Effector memory CD4-positive, alpha-beta T cell (primary cell): Measurements from ENCODE around the gene NCCRP1.
"Not testable (repeated sequence)": the region's sequence is repeated elsewhere in the genome, so short reads cannot be mapped to it uniquely, and the experiment has no call there.

Source experiments
- DNase-seq, 3 donors: peaks; one replicate each; pipeline ENCODE4 v3.0.0-alpha.2; 2020
- H3K27ac ChIP-seq: 2 replicates; pipeline ENCODE4 v1.7.0; 2013; ENCODE audit warnings: mild to moderate bottlenecking, low read length, moderate library complexity; ENCODE audit not compliant: insufficient read depth, poor library complexity, severe bottlenecking
- H3K27me3 ChIP-seq: replicated peaks from 2 replicates; pipeline ENCODE4 v1.7.0; 2013; ENCODE audit warnings: mild to moderate bottlenecking, low read length; ENCODE audit not compliant: insufficient read depth, control insufficient read depth, poor library complexity, severe bottlenecking
- H3K36me3 ChIP-seq: 2 replicates; pipeline ENCODE4 v1.7.0; 2013; ENCODE audit warnings: mild to moderate bottlenecking, low read length, moderate library complexity; ENCODE audit not compliant: control insufficient read depth, insufficient read depth
- H3K4me1 ChIP-seq: 2 replicates; pipeline ENCODE4 v1.7.0; 2013; ENCODE audit warnings: low read length, mild to moderate bottlenecking; ENCODE audit not compliant: control insufficient read depth, insufficient read depth, poor library complexity, severe bottlenecking
- H3K4me3 ChIP-seq: 2 replicates; pipeline ENCODE4 v1.7.0; 2013; ENCODE audit warnings: low read length, low read depth, mild to moderate bottlenecking; ENCODE audit not compliant: insufficient read depth, poor library complexity, severe bottlenecking
- H3K9me3 ChIP-seq: 2 replicates; pipeline ENCODE4 v1.7.0; 2013; ENCODE audit warnings: mild to moderate bottlenecking, low read length, moderate library complexity; ENCODE audit not compliant: control insufficient read depth

Gene NCCRP1

DNA sequence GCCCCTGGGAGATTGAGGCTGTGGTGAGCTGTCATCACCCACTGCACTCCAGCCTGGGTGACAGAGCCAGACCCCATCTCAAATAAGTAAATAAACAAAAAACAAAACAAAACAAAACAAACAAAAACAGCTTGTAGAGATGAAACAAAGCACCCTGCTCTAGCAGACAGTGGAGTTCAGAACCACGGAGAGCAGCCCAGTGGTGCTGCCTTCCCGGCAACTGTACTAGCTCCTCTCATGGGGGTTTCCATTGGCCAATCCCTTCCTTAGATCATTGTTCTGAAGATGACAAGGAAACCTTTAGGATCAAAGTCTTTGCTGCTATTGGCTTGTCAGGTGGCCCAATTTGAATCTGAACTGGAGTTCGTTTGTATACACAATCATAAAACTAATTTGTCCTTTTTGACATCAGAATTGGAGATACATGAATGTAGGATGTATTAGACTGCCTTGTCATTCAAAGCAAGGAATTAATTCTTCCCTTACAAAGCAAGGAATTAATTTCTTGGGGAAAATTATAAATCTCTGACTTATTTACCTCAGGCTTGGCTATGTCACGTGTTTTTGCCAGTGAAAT, 27.0 kb downstream of the NCCRP1 start:
- Histone ChIP-seq H3K4me1 (no peaks in the 10 kb centered on the region), H3K27me3 (peaks cover 8% of the 10 kb centered on the region), H3K9me3 (no peaks in the 10 kb centered on the region), H3K4me3 (no peak overlapping the region), H3K27ac (no peak overlapping the region), H3K36me3 (no peaks in the 10 kb centered on the region)
- DNase-seq: no peak

DNA sequence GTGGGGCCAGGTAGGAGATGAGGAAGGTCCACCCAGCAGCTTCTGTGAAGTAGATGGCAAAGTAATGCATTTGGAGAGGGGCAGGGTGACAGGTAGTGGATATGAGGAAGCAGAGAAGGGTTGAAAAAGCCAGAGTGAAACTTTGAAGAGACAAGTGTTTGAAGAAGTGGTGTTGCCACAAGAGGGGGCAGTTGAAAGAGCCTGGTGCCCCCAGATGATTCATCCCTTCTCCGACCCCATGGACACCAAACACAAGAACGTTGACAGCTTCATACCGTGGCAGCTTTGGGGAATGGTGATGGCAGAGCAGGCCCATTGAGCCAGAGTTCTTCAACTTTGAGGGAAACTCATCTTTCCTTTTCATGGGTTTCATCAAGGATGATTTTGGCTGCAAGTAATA, 28.1 kb downstream of the NCCRP1 start:
- Histone ChIP-seq H3K9me3 (no peaks in the 10 kb centered on the region), H3K36me3 (no peaks in the 10 kb centered on the region), H3K27ac (no peak overlapping the region), H3K27me3 (peaks cover 8% of the 10 kb centered on the region), H3K4me3 (no peak overlapping the region), H3K4me1 (no peaks in the 10 kb centered on the region)
- no peak for DNase-seq

DNA sequence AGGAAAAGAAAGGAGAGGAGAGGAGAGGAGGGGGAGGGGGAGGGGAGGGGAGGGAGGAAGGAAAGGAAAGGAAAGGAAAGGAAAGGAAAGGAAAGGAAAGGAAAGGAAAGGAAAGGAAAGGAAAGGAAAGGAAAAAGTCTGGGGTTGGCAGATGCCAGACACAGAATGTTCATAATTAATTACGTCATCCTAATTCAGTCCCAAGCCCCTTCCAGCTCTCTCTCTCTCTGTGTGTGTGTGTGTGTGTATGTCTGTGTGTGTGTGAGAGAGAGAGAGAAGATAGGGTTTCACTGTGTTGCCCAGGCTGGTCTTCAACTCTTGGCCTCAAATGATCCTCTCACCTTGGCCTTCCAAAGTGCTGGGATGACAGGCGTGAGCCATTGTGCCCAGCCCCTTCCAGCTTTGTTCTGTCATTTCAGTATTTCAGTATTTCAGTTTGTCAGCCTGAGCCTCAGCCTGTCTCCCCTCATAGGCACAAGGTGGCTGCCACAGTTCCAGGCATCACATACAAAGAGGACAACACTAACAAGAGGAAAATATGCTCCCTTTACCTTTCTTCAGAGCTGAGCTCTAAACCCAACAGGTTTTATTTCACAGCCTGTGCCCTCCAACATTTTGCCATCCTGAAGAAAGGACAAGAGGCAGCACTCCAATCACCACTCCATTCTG, 33.5 kb downstream of the NCCRP1 start:
- Histone ChIP-seq H3K4me3 (no peak overlapping the region), H3K36me3 (no peaks in the 10 kb centered on the region), H3K4me1 (no peaks in the 10 kb centered on the region), H3K27me3 (no peaks in the 10 kb centered on the region), H3K27ac (no peak overlapping the region), H3K9me3 (no peaks in the 10 kb centered on the region)
- no peak for DNase-seq

DNA sequence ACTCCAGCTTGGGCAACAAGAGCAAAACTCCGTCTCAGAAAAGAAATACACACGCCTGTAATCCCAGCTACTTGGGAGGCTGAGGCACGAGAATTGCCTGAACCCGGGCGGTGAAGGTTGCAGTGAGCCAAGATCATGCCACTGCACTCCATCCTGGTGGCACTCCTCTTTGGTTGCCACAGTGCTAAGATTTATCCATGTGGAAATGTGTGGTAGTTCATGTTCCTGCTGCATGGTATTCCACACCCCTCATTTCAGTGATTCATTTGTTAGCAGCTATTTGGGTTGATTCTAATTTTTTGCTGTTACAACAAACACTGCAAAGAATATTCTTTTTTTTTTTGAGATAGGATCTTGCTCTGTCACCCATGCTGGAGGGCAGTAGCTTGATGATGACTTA, 35.9 kb downstream of the NCCRP1 start:
- H3K4me1 ChIP-seq: no peaks in the 10 kb centered on the region
- no peaks in the 10 kb centered on the region for H3K27me3 ChIP-seq
- H3K36me3 ChIP-seq: no peaks in the 10 kb centered on the region
- H3K4me3 ChIP-seq: no peak overlapping the region
- no peaks in the 10 kb centered on the region for H3K9me3 ChIP-seq
- no peak overlapping the region for H3K27ac ChIP-seq
- no peak for DNase-seq

DNA sequence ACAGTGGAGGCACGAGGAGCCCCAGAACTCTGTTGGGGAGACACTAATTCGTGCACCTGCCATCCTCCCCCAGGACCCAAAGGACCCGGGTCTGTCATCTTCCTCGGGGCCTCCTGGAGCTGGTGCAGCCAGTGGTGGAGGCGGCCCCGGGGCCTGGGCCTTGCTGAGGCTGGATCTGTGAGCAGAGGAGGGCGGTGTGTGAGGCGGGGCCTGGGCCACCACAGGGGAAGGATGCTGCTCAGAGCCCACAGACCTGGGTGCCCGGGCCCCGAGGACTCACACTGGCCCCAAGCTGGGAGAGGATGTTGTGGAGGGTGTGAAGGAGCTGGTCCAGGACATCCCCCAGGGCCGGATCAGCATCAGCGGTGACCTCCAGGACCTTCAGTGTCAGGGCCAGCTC, 39.8 kb downstream of the NCCRP1 start:
- no peak overlapping the region for H3K27ac ChIP-seq
- no peaks in the 10 kb centered on the region for H3K9me3 ChIP-seq
- DNase-seq: no peak
- no peaks in the 10 kb centered on the region for H3K27me3 ChIP-seq
- H3K36me3 ChIP-seq: no peaks in the 10 kb centered on the region
- peaks cover 5% of the 10 kb centered on the region for H3K4me1 ChIP-seq
- H3K4me3 ChIP-seq: no peak overlapping the region

DNA sequence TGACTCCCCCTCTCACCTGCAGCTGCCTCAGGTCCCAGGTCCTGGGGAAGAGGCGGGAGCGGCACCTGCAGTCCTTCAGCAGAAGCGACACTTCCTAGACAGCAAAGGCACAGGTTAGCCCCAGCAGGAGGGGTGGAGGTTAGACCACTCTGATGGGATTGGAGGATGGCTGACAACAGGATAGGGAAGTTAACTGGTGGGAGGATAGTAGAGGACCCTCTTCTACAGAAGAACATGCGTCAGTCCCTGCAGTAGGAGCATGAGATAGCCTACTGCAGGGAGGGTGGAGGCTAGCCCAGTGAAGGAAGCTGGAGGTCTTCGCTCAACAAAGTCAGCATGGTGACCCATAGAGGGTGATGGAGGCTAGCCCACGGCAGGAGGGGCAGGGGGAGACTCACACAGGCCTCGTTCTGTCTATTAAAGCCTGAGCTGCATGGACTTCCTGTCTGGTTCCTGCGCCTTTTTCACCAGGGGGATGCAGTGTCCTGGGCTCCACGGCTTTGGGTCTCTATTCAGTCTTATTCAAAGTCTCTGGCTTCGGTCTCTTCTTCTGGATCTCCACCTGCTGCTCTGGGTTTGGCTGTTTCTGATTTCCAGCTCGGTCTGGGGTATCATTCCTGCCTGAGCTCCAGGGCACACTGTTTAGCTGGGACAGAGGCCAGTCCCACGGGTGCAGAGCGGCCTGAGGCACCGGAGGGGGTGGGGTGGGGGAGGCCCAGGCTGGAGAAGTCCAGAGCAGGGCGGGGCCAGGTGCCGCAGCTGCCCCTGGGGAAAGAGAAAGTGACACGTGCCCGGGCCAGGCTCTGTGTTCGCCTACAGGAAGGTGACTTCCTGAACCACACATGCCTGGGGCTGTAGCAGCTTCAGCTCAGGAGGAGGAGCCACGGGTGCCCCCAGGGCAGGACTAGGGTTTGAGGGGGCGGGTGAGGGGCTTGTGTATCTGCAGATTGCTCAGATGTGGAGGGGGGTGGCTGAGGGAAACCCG, 40.7 kb downstream of the NCCRP1 start:
- Histone ChIP-seq H3K36me3 (no peaks in the 10 kb centered on the region), H3K4me1 (peaks cover 5% of the 10 kb centered on the region), H3K27me3 (no peaks in the 10 kb centered on the region), H3K27ac (peak overlapping the region; percentile 31), H3K9me3 (no peaks in the 10 kb centered on the region), H3K4me3 (peak overlapping the region; percentile 42)
- DNase-seq: no peak

DNA sequence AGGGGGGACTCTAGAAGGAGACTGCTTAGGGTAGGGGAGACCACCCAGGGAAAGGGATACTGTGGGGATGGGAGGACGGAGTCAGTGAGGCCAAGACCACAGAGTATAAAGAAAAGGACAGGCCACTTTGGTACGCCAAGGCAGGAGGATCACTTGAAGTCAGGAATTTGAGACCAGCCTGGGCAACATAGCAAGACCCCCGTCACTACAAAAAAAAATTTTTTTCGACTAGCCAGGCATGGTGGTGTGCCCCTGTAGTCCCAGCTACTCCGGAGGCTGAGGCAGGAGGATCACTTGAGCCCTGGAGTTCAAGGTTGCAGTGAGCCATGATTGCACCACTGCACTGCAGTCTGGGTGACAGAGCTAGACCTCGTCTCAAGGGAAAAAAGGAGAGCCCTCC, 41.4 kb downstream of the NCCRP1 start:
- no peaks in the 10 kb centered on the region for H3K36me3 ChIP-seq
- H3K4me1 ChIP-seq: peaks cover 5% of the 10 kb centered on the region
- no peaks in the 10 kb centered on the region for H3K9me3 ChIP-seq
- DNase-seq: no peak
- H3K4me3 ChIP-seq: peak overlapping the region; percentile 42
- no peak overlapping the region for H3K27ac ChIP-seq
- no peaks in the 10 kb centered on the region for H3K27me3 ChIP-seq

DNA sequence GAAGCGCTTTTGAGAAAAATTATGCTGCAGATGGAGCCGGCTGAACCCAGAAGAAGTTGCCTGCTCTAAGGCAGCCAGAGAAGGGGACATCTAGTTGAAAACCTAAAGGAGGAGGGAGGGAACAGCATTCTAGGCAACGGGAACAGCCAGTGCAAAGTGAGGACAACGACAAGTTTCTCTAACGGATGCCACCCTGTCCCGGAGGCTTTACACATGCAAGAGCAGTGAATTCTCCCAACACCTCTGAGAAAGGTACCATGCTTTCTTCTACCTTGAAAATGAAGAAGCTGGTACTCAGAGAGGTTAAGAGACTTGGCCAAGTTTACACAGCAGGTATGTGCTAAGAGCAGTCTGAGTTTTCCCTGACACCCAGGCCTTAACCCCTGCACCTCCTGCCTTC, 42.2 kb downstream of the NCCRP1 start:
- no peaks in the 10 kb centered on the region for H3K36me3 ChIP-seq

DNA sequence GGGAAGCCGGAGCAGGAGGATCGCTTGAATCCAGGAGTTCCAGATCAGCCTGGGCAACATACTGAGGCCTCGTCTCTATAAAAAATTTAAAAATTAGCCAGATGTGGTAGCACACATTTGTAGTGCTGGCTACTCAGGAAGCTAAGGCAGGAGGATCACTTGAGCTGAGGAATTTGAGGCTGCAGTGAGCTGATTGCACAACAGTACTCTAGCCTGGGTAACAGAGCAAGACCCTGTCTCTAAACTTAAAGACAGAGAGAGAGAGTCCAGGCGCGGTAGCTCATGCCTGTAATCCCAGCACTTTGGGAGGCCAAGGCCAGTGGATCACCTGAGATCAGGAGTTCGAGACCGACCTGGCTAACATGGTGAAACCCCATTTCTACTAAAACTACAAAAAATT, 43.7 kb downstream of the NCCRP1 start:
- no peak overlapping the region for H3K27ac ChIP-seq
- no peak for DNase-seq
- H3K4me1 ChIP-seq: peaks cover 5% of the 10 kb centered on the region
- H3K27me3 ChIP-seq: no peaks in the 10 kb centered on the region
- no peak overlapping the region for H3K4me3 ChIP-seq
- no peaks in the 10 kb centered on the region for H3K36me3 ChIP-seq
- H3K9me3 ChIP-seq: no peaks in the 10 kb centered on the region

More for the DNA sequence above, 42.2 kb downstream of the NCCRP1 start:
- H3K4me3 ChIP-seq: no peak overlapping the region
- no peaks in the 10 kb centered on the region for H3K27me3 ChIP-seq
- H3K4me1 ChIP-seq: peaks cover 5% of the 10 kb centered on the region
- H3K9me3 ChIP-seq: no peaks in the 10 kb centered on the region
- no peak for DNase-seq
- H3K27ac ChIP-seq: no peak overlapping the region

DNA sequence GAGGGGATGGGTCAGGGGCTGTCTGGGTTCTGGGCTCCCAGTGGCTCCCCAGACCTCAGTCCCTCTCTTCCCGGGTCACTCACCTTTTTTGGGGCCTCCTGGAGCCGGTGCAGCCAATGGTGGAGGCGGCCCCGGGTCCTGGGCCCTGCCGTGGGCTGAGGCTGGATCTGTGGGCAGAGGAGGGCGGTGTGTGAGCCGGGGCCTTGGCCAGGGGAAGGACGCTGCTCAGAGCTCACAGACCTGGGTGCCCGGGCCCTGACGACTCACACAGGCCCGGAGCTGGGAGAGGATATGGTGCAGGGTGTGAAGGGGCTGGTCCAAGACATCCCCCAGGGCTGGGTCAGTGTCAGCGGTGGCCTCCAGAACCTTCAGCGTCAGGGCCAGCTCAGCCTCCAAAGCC, 47.0 kb downstream of the NCCRP1 start:
- H3K36me3 ChIP-seq, H3K9me3 ChIP-seq, H3K4me1 ChIP-seq, H3K27ac ChIP-seq, H3K27me3 ChIP-seq, H3K4me3 ChIP-seq, DNase-seq: not testable (repeated sequence)
